H9 (cell line): ENCODE data around the gene DAAM1. TPM values are rescaled to one million over a fixed set of nuclear protein-coding genes. Genes with fewer than 3 reads are reported as not detected.

Experiments used
- DNase-seq: peaks from one replicate; pipeline ENCODE4 v3.0.0-alpha.2; 2017
- H2AFZ ChIP-seq: one replicate; pipeline ENCODE4 v1.6.1; 2013; ENCODE audit warnings: mild to moderate bottlenecking, low read length, control low read depth, moderate library complexity
- H2AK5ac ChIP-seq: 2 replicates; pipeline ENCODE4 v1.6.1; 2013; ENCODE audit warnings: low read length, control low read depth, mixed read lengths; ENCODE audit not compliant: insufficient read length
- H2BK120ac ChIP-seq: one replicate; pipeline ENCODE4 v1.6.1; 2013; ENCODE audit warnings: low read depth, mild to moderate bottlenecking, low read length, control low read depth, inconsistent platforms; ENCODE audit not compliant: poor library complexity, severe bottlenecking
- H2BK12ac ChIP-seq: 2 replicates; pipeline ENCODE4 v1.6.1; 2013; ENCODE audit warnings: low read length, control low read depth, mixed read lengths, low read depth; ENCODE audit not compliant: insufficient read length
- H2BK15ac ChIP-seq: 2 replicates; pipeline ENCODE4 v1.6.1; 2013; ENCODE audit warnings: low read depth, low read length, control low read depth
- H2BK20ac ChIP-seq: one replicate; pipeline ENCODE4 v1.6.1; 2013; ENCODE audit warnings: low read depth, mild to moderate bottlenecking, low read length, control low read depth, inconsistent platforms; ENCODE audit not compliant: poor library complexity, severe bottlenecking
- H2BK5ac ChIP-seq: 2 replicates; pipeline ENCODE4 v1.6.1; 2013; ENCODE audit warnings: low read length, control low read depth, mixed read lengths; ENCODE audit not compliant: insufficient read length
- H3K14ac ChIP-seq: 2 replicates; pipeline ENCODE4 v1.6.1; 2013; ENCODE audit warnings: low read length, control low read depth; ENCODE audit not compliant: insufficient read depth
- H3K18ac ChIP-seq: 2 replicates; pipeline ENCODE4 v1.6.1; 2013; ENCODE audit warnings: low read depth, mild to moderate bottlenecking, mixed read lengths, low read length, control low read depth; ENCODE audit not compliant: insufficient read length
- H3K23ac ChIP-seq: 2 replicates; pipeline ENCODE4 v1.6.1; 2013; ENCODE audit warnings: low read length, control low read depth, mixed read lengths, low read depth; ENCODE audit not compliant: insufficient read length
- H3K23me2 ChIP-seq: 2 replicates; pipeline ENCODE4 v1.6.1; 2013; ENCODE audit warnings: low read depth, mild to moderate bottlenecking, mixed read lengths, low read length, control low read depth; ENCODE audit not compliant: insufficient read length, poor library complexity, severe bottlenecking
- H3K27ac ChIP-seq: 2 replicates; pipeline ENCODE4 v1.5.1; 2013; ENCODE audit warnings: low read length, control low read depth, mixed read lengths, low read depth; ENCODE audit not compliant: insufficient read length
- H3K27me3 ChIP-seq: 2 replicates; pipeline ENCODE4 v1.6.1; 2013; ENCODE audit warnings: low read length, control low read depth, inconsistent platforms; ENCODE audit not compliant: insufficient read depth
- H3K4ac ChIP-seq: 2 replicates; pipeline ENCODE4 v1.6.1; 2013; ENCODE audit warnings: low read depth, mild to moderate bottlenecking, control low read depth, inconsistent platforms, low read length, moderate library complexity
- H3K4me1 ChIP-seq: 2 replicates; pipeline ENCODE4 v1.6.1; 2013; ENCODE audit warnings: low read length, control low read depth, inconsistent platforms; ENCODE audit not compliant: insufficient read depth
- H3K4me2 ChIP-seq: 2 replicates; pipeline ENCODE4 v1.6.1; 2013; ENCODE audit warnings: low read length, control low read depth, mixed read lengths; ENCODE audit not compliant: insufficient read length, insufficient read depth
- H3K56ac ChIP-seq: 2 replicates; pipeline ENCODE4 v1.6.1; 2013; ENCODE audit warnings: low read depth, mild to moderate bottlenecking, mixed read lengths, low read length, control low read depth; ENCODE audit not compliant: insufficient read length
- H3K79me1 ChIP-seq: 2 replicates; pipeline ENCODE4 v1.6.1; 2013; ENCODE audit warnings: low read depth, mild to moderate bottlenecking, moderate library complexity, low read length, control low read depth, inconsistent platforms; ENCODE audit not compliant: insufficient read depth, poor library complexity, severe bottlenecking
- H3K79me2 ChIP-seq: 2 replicates; pipeline ENCODE4 v1.6.1; 2013; ENCODE audit warnings: low read length, control low read depth, inconsistent platforms; ENCODE audit not compliant: insufficient read depth
- H3K9ac ChIP-seq: 2 replicates; pipeline ENCODE4 v1.6.1; 2013; ENCODE audit warnings: low read length, control low read depth, mixed read lengths; ENCODE audit not compliant: insufficient read length; ENCODE audit errors: extremely low read depth
- H3K9me3 ChIP-seq: one replicate; pipeline ENCODE4 v1.6.1; 2013; ENCODE audit warnings: low read depth, low read length, inconsistent platforms; ENCODE audit not compliant: control insufficient read depth
- H3T11ph ChIP-seq: one replicate; pipeline ENCODE4 v1.6.1; 2013; ENCODE audit warnings: mild to moderate bottlenecking, low read length, control low read depth, inconsistent platforms
- H4K20me1 ChIP-seq: one replicate; pipeline ENCODE4 v1.6.1; 2013; ENCODE audit not compliant: control insufficient read depth, insufficient read length, insufficient read depth
- H4K5ac ChIP-seq: 2 replicates; pipeline ENCODE4 v1.6.1; 2013; ENCODE audit warnings: low read depth, mild to moderate bottlenecking, mixed read lengths, low read length, control low read depth; ENCODE audit not compliant: insufficient read length
- H4K8ac ChIP-seq: replicated peaks from 2 replicates; pipeline ENCODE4 v1.6.1; 2013; ENCODE audit warnings: low read length, control low read depth, mixed read lengths, low read depth; ENCODE audit not compliant: insufficient read length
- H4K91ac ChIP-seq: 2 replicates; pipeline ENCODE4 v1.6.1; 2013; ENCODE audit warnings: low read depth, mild to moderate bottlenecking, moderate library complexity, mixed read lengths, low read length, control low read depth; ENCODE audit not compliant: insufficient read length
- H3K27ac Mint-ChIP-seq, 3 experiments: 2 replicates in 2 of 3; 3 replicates in 1 of 3; pipeline ENCODE4 v1.8.0; 2020 to 2021; ENCODE audit warnings: mixed read lengths in 3 of 3, mild to moderate bottlenecking in 1 of 3, moderate library complexity in 1 of 3
- H3K27me3 Mint-ChIP-seq: 2 replicates; pipeline ENCODE4 v1.8.0; 2021; ENCODE audit warnings: low read depth, mild to moderate bottlenecking, moderate library complexity, mixed read lengths
- H3K36me3 Mint-ChIP-seq, 3 experiments: 2 replicates in 2 of 3; 3 replicates in 1 of 3; pipeline ENCODE4 v1.8.0; 2020 to 2021; ENCODE audit warnings: low read depth in 3 of 3, mixed read lengths in 3 of 3; ENCODE audit not compliant: insufficient read depth in 1 of 3
- H3K4me1 Mint-ChIP-seq, 2 experiments: 2 replicates each; pipeline ENCODE4 v1.8.0; 2020; ENCODE audit warnings: mixed read lengths in 2 of 2
- H3K4me3 Mint-ChIP-seq, 2 experiments: 2 replicates in 1 of 2; 3 replicates in 1 of 2; pipeline ENCODE4 v1.8.0; 2020 to 2021; ENCODE audit warnings: mild to moderate bottlenecking in 2 of 2, mixed read lengths in 2 of 2, moderate library complexity in 1 of 2
- H3K9me3 Mint-ChIP-seq, 2 experiments: 2 replicates in 1 of 2; 3 replicates in 1 of 2; pipeline ENCODE4 v1.8.0; 2020; ENCODE audit warnings: mild to moderate bottlenecking in 2 of 2, mixed read lengths in 2 of 2, moderate library complexity in 1 of 2
- CTCF ChIP-seq: fragments of 200-600 bp; sonication (generic); conservative IDR thresholded peaks from 3 replicates; pipeline ENCODE4 v1.8.0; 2021; ENCODE audit warnings: antibody characterized with exemption, mild to moderate bottlenecking
- WGBS: extraction: QIAGEN DNeasy Blood & Tissue Kit; methylation state at CpG from one replicate; pipeline ENCODE4 v1.1.7; 2013; ENCODE audit warnings: missing lambda C conversion rate, low lambda C conversion rate, mixed read lengths; ENCODE audit not compliant: insufficient read length; ENCODE audit errors: extremely low coverage; 5-methylcytosine and 5-hydroxymethylcytosine counted together
- total RNA-seq: library from RNA; stranded (reverse); gene quantifications from 2 replicates; pipeline ENCODE4 v1.2.1, GENCODE V29; 2021

DAAM1 gene
- total RNA-seq, 1 experiment from 2014 or later = 19.5 TPM

- peaks cover 4 to 5% of the 10 kb centered on the region in 2 experiments; a peak in 3 of 4 replicates for H3K4me1 Mint-ChIP-seq
Observed at GRCh38 chr14:59199614-59200013, 11.1 kb downstream of the DAAM1 start.

More at GRCh38 chr14:59199614-59200013, 11.1 kb downstream of the DAAM1 start:
- no peaks in the 10 kb centered on the region for H3K9me3 ChIP-seq
- H3K27me3 ChIP-seq = no peaks in the 10 kb centered on the region
- no peak overlapping the region for H2BK12ac ChIP-seq
- no peak overlapping the region for H3K14ac ChIP-seq
- H2BK20ac ChIP-seq = no peak overlapping the region
- no peak overlapping the region for H3K4me2 ChIP-seq
- Mint-ChIP-seq H3K4me3 (no peak overlapping the region), H3K27ac (no peak overlapping the region), H3K9me3 (no peaks in the 10 kb centered on the region), H3K27me3 (no peaks in the 10 kb centered on the region), H3K36me3 (no peaks in the 10 kb centered on the region)
- H3K4me1 ChIP-seq = no peaks in the 10 kb centered on the region
- no peak overlapping the region for H2AFZ ChIP-seq
- H3K79me1 ChIP-seq = peaks cover 4% of the 10 kb centered on the region
- H4K20me1 ChIP-seq = no peaks in the 10 kb centered on the region
- H2BK15ac ChIP-seq = no peak overlapping the region
- DNase-seq = no peak
- no peak overlapping the region for H2BK5ac ChIP-seq
- H3K27ac ChIP-seq = no peak overlapping the region
- H4K91ac ChIP-seq = no peak overlapping the region
- H3K18ac ChIP-seq = no peak overlapping the region
- no peak overlapping the region for H3K9ac ChIP-seq
- no peak overlapping the region for H3K23ac ChIP-seq
- H3K4ac ChIP-seq = no peak overlapping the region
- no CpG with 5 or more reads among the region's 1 CpG for WGBS
- no peak overlapping the region for H2BK120ac ChIP-seq
- no peak overlapping the region for H4K5ac ChIP-seq
- no peak overlapping the region for H3K56ac ChIP-seq
- no peaks in the 10 kb centered on the region for H3K23me2 ChIP-seq
- no peaks in the 10 kb centered on the region for H3K79me2 ChIP-seq
- H3T11ph ChIP-seq = no peak overlapping the region
- TF ChIP-seq CTCF = no peak
- no peak overlapping the region for H4K8ac ChIP-seq
- H2AK5ac ChIP-seq = no peak overlapping the region
